CD4-positive, alpha-beta memory T cell (primary cell): ENCODE data around the gene TSHZ2. TPM values are rescaled to one million over a fixed set of nuclear protein-coding genes. Genes with fewer than 3 reads are reported as not detected.
A peak's percentile ranks its signal among the peaks of the same experiment; 100 is the strongest.

Experiments used
- CTCF ChIA-PET: fragments of 350-600 bp; sonication (Branson Sonifier 250); formaldehyde crosslinking; loops from one replicate; lab custom pipeline; 2021; ENCODE audit warnings: inconsistent platforms; ENCODE audit not compliant: partially characterized antibody; lab: Charles Lee
- POLR2A ChIA-PET: fragments of 350-600 bp; sonication (Branson Sonifier 250); formaldehyde crosslinking; loops from one replicate; lab custom pipeline; 2021; ENCODE audit not compliant: partially characterized antibody; lab: Charles Lee
- DNase-seq, 5 donors: peaks; one replicate each; pipeline versions ENCODE4 v3.0.0 to v3.0.0-alpha.2; 2020 to 2022; ENCODE audit warnings: mixed read lengths in 1 of 5
- H3K27ac ChIP-seq: one replicate; pipeline ENCODE4 v1.7.0; 2013; ENCODE audit warnings: low read depth, low read length
- H3K27me3 ChIP-seq: 2 replicates; pipeline ENCODE4 v1.7.0; 2013; ENCODE audit warnings: mild to moderate bottlenecking, low read length, moderate library complexity; ENCODE audit not compliant: insufficient read depth
- H3K36me3 ChIP-seq: 2 replicates; pipeline ENCODE4 v1.7.0; 2013; ENCODE audit warnings: mild to moderate bottlenecking, low read length, moderate library complexity; ENCODE audit not compliant: insufficient read depth
- H3K4me1 ChIP-seq: 2 replicates; pipeline ENCODE4 v1.7.0; 2013; ENCODE audit warnings: mild to moderate bottlenecking, low read length, moderate library complexity; ENCODE audit not compliant: insufficient read depth
- H3K4me3 ChIP-seq, 2 donors: one replicate each; pipeline ENCODE4 v1.7.0; 2013; ENCODE audit warnings: low read length in 2 of 2, mild to moderate bottlenecking in 1 of 2
- H3K9me3 ChIP-seq, 2 donors: one replicate each; pipeline ENCODE4 v1.7.0; 2013; ENCODE audit warnings: low read length in 2 of 2, control low read depth in 1 of 2; ENCODE audit not compliant: control insufficient read depth in 1 of 2
- H3K27ac Mint-ChIP-seq, 7 donors: one replicate each; pipeline ENCODE4 v1.8.0; 2020 to 2021; ENCODE audit warnings: mixed read lengths in 7 of 7, mild to moderate bottlenecking in 6 of 7, inconsistent platforms in 3 of 7, moderate library complexity in 3 of 7
- H3K27me3 Mint-ChIP-seq, 2 donors: one replicate each; pipeline ENCODE4 v1.8.0; 2020 to 2021; ENCODE audit warnings: mixed read lengths in 2 of 2
- H3K36me3 Mint-ChIP-seq, 2 donors: one replicate each; pipeline ENCODE4 v1.8.0; 2020 to 2021; ENCODE audit warnings: mixed read lengths in 2 of 2, inconsistent platforms in 1 of 2, mild to moderate bottlenecking in 1 of 2
- H3K4me1 Mint-ChIP-seq, 4 donors: one replicate each; pipeline ENCODE4 v1.8.0; 2020 to 2021; ENCODE audit warnings: mixed read lengths in 4 of 4, mild to moderate bottlenecking in 1 of 4
- H3K4me3 Mint-ChIP-seq, 8 donors: one replicate each; pipeline ENCODE4 v1.8.0; 2020 to 2021; ENCODE audit warnings: mixed read lengths in 8 of 8, mild to moderate bottlenecking in 7 of 8, moderate library complexity in 6 of 8, inconsistent platforms in 3 of 8
- H3K9me3 Mint-ChIP-seq, 8 donors: one replicate each; pipeline ENCODE4 v1.8.0; 2020 to 2021; ENCODE audit warnings: mixed read lengths in 8 of 8, mild to moderate bottlenecking in 5 of 8, inconsistent platforms in 3 of 8, moderate library complexity in 1 of 8
- intact Hi-C: fragments of 100-400 bp; cut with micrococcal nuclease; formaldehyde crosslinking; loops from one replicate; pipeline ENCODE4 v1.15.1; 2023
- polyA plus RNA-seq, 2 donors: library from polyadenylated mRNA; unstranded; fragments of 300-500 nt; fragmentation: Illumina TruSeq; gene quantifications; one replicate each; pipeline ENCODE4 v1.2.3, GENCODE V29; 2021
- total RNA-seq, 2 experiments: library from RNA; stranded (reverse); gene quantifications; one replicate each; pipeline ENCODE4 v1.2.3, GENCODE V29; 2021

The TSHZ2 gene
- total and polyA plus RNA-seq, 4 experiments from 2014 or later = 2.3 to 31.8 (median 17.1) TPM

DNA sequence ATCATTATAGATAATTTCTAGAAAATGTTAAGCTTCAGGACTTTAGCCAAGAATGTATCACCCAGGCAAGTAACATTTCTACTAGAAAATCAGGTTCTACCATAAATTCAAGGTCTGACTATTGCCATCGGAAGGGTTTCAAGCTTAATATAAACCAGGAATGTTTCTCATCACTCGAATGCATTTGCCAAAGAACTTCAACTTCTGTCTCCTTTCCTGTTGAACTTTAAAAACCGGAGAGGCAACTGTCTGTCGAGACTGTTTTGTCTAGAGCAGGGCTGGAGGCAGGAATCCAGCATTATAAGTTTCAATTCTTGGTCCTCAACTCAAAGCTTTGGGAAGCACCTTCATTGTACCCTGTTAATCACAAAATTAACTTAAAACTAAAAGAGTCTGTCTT, 356.8 kb downstream of the TSHZ2 start:
- no peaks in the 10 kb centered on the region for H3K9me3 ChIP-seq
- H3K27me3 ChIP-seq = no peaks in the 10 kb centered on the region
- no peaks in the 10 kb centered on the region for H3K36me3 ChIP-seq
- ChIA-PET CTCF (no interaction called here), POLR2A (no interaction called here)
- H3K4me3 ChIP-seq = no peak overlapping the region
- Mint-ChIP-seq H3K36me3 (peaks cover 0 to 4% of the 10 kb centered on the region in 2 donors), H3K27me3 (peaks cover 3 to 5% of the 10 kb centered on the region in 2 donors), H3K4me1 (peaks cover 0 to 3% (median 0%) of the 10 kb centered on the region in 4 donors), H3K9me3 (peaks cover 0 to 2% (median 0%) of the 10 kb centered on the region in 8 donors), H3K27ac (no peak overlapping the region), H3K4me3 (no peak overlapping the region)
- H3K27ac ChIP-seq = no peak overlapping the region
- DNase-seq = no peak
- H3K4me1 ChIP-seq = no peaks in the 10 kb centered on the region
- intact Hi-C loops = no loop called here

DNA sequence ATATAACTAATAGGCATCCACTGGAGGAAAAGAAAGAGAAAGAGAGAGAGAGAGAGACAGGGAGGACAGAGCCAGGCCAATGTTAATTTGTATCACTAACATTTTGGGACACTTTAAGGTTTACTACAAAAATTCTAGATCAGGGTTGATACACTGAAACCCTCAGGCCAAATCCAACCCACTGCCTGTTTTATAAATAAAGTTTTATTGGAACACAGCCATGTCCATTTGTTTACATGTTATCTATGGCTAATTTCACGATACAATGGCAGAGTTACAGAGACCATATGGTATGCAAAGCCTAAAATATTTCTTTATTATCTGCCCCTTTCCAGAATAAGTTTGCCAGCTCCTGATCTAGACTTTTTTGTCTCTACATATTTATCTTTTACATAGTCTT, 357.6 kb downstream of the TSHZ2 start:
- H3K36me3 Mint-ChIP-seq = peaks cover 0 to 4% of the 10 kb centered on the region in 2 donors
- H3K27me3 Mint-ChIP-seq = peaks cover 3 to 5% of the 10 kb centered on the region in 2 donors
- no peaks in the 10 kb centered on the region for H3K36me3 ChIP-seq
- ChIA-PET POLR2A (no interaction called here), CTCF (interaction anchor here (1.1 kb wide), 1 partner anchor 9 kb away, joined by 3 read pairs; no protein-coding TSS in a partner anchor)
- no peak overlapping the region for H3K4me3 Mint-ChIP-seq
- no peak overlapping the region for H3K4me3 ChIP-seq
- H3K9me3 Mint-ChIP-seq = peaks cover 0 to 2% (median 0%) of the 10 kb centered on the region in 8 donors
- H3K4me1 ChIP-seq = no peaks in the 10 kb centered on the region
- no peaks in the 10 kb centered on the region for H3K27me3 ChIP-seq
- H3K4me1 Mint-ChIP-seq = peaks cover 0 to 5% (median 0%) of the 10 kb centered on the region in 4 donors
- H3K27ac ChIP-seq = no peak overlapping the region
- intact Hi-C loops = no loop called here
- DNase-seq = no peak
- no peak overlapping the region for H3K27ac Mint-ChIP-seq
- no peaks in the 10 kb centered on the region for H3K9me3 ChIP-seq

DNA sequence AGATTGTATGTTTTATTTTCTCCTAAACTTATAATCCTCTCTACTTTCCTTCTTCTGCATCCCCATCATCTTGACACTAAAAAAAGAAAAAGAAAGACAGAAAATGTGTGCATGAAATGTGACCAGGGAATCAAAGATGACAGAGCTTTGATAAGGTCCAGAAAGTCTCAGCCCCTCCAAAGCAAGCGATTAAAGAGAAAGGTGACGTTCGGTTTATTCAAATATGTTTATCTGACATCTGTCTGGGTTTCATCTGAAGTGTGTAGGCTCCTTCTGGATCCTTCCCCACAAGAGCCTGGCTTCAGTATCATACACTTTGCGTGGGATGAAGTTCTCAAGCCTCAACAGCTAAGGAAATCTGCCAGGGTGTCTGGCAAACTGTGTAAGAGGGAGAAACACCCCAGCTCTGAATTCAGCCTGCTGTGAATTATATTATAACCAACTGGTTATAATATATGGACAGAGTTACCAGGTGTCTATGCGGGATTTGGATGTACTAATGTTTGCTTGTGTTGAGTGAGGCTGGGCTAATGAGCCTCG, 358.5 kb downstream of the TSHZ2 start:
- Histone ChIP-seq H3K9me3 (no peaks in the 10 kb centered on the region), H3K4me1 (no peaks in the 10 kb centered on the region), H3K27me3 (no peaks in the 10 kb centered on the region), H3K4me3 (no peak overlapping the region), H3K27ac (no peak overlapping the region), H3K36me3 (no peaks in the 10 kb centered on the region)
- CTCF ChIA-PET = interaction anchor here (1.1 kb wide), 1 partner anchor 8 kb away, joined by 3 read pairs; no protein-coding TSS in a partner anchor
- intact Hi-C loops = no loop called here
- no peak for DNase-seq
- Mint-ChIP-seq H3K27me3 (peaks cover 3% of the 10 kb centered on the region in 2 donors), H3K4me1 (peaks cover 0 to 5% (median 0%) of the 10 kb centered on the region in 4 donors), H3K27ac (no peak overlapping the region), H3K36me3 (peaks cover 0 to 4% of the 10 kb centered on the region in 2 donors), H3K4me3 (no peak overlapping the region), H3K9me3 (peaks cover 0 to 2% (median 0%) of the 10 kb centered on the region in 8 donors)
- POLR2A ChIA-PET = no interaction called here

DNA sequence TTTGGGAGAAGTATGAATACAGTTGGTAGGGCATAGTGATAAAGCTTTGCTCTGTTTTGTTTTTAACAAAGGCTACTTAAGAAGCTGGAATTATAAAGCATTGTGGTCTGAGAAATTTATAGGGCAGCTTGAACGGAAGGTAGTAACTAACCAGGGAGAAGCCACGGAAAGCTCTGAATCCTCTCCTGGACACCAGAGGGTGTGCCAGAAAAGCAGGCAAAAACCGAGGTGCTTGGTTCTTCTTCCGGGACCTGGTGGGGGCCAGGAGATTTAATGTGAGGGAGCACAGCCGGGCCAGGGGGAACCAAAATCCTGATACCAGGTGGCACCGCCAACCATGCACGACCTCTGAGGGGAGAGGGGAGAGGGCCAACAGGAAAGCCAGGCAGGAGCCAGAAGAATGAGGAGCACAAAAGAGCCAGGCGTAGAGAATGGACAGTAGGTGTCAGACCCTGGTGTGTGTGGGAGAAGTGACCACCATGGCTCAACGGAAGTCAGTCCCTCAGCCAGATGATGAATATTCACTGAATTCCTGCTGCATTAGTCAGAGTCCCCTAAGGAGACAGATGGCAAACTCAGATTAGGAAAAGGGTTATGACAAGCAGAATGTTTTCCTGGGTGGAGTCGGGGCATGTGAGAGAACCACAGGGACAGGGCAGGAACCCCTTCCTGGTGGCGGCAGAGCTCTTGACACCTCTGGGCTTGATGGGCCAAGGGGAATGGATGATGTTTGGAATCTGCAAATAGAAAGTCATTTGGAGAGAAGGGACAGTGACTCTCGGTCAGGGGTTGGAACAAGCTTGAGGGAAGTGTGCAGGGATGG, 359.2 kb downstream of the TSHZ2 start:
- Mint-ChIP-seq H3K36me3 (peaks cover 0 to 4% of the 10 kb centered on the region in 2 donors), H3K27ac (no peak overlapping the region), H3K4me1 (peaks cover 0 to 5% (median 0%) of the 10 kb centered on the region in 4 donors), H3K27me3 (peaks cover 3% of the 10 kb centered on the region in 2 donors), H3K4me3 (no peak overlapping the region), H3K9me3 (peaks cover 0 to 2% (median 0%) of the 10 kb centered on the region in 8 donors)
- ChIA-PET CTCF (interaction anchor here (1.1 kb wide), 1 partner anchor 8 kb away, joined by 3 read pairs; no protein-coding TSS in a partner anchor), POLR2A (no interaction called here)
- Histone ChIP-seq H3K36me3 (no peaks in the 10 kb centered on the region), H3K4me3 (no peak overlapping the region), H3K9me3 (no peaks in the 10 kb centered on the region), H3K27me3 (no peaks in the 10 kb centered on the region), H3K4me1 (no peaks in the 10 kb centered on the region), H3K27ac (no peak overlapping the region)
- DNase-seq = no peak
- intact Hi-C loops = no loop called here

DNA sequence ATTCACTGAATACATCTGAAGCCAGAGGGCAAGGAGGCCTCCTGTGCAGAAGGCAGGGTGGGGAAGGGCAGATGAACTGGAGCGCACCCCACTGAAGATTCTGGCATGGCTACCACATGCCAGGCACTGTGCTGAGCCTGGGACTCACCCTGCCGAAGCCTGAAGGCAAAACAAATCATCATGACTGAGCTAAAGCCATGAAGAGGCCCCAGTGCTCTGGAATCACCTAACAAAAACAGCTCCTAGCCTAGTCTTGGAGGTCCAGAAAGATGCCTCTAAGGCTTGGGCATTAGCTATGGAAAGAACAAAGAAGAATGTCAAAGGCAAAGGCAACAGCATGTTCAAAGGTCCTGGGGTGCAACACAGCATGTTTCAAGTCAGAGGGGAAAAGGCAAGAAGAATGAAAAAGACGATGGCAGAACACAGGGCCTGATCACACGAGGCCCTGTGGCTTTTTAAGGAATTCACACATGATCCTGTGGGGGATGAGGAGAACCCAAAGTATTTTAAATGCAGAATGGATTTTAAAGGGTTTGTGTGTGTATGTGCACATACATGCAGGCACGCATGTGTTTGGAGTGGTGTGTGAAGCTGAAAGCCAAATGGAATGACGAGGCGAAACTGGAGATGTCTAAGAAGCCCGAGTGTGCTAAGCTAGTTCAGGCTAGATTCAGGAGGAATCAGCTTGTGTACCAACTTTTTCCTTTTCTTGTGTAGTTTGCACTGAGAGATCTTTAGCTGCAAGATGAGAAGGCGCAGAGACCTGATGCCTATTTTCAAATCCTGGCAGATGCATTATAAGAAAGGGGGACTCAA, 360.1 kb downstream of the TSHZ2 start:
- intact Hi-C loops = no loop called here
- peaks cover 0 to 5% (median 0%) of the 10 kb centered on the region in 4 donors for H3K4me1 Mint-ChIP-seq
- Histone ChIP-seq H3K27me3 (no peaks in the 10 kb centered on the region), H3K4me3 (no peak overlapping the region), H3K9me3 (no peaks in the 10 kb centered on the region), H3K36me3 (no peaks in the 10 kb centered on the region), H3K4me1 (no peaks in the 10 kb centered on the region), H3K27ac (no peak overlapping the region)
- CTCF ChIA-PET = no interaction called here
- peaks cover 3% of the 10 kb centered on the region in 2 donors for H3K27me3 Mint-ChIP-seq
- peaks cover 0 to 2% (median 0%) of the 10 kb centered on the region in 8 donors for H3K9me3 Mint-ChIP-seq
- no peak for DNase-seq
- peak overlapping the region in 1 of 7 donors; percentile 38 for H3K27ac Mint-ChIP-seq
- no peak overlapping the region for H3K4me3 Mint-ChIP-seq
- POLR2A ChIA-PET = no interaction called here
- peaks cover 0 to 4% of the 10 kb centered on the region in 2 donors for H3K36me3 Mint-ChIP-seq

DNA sequence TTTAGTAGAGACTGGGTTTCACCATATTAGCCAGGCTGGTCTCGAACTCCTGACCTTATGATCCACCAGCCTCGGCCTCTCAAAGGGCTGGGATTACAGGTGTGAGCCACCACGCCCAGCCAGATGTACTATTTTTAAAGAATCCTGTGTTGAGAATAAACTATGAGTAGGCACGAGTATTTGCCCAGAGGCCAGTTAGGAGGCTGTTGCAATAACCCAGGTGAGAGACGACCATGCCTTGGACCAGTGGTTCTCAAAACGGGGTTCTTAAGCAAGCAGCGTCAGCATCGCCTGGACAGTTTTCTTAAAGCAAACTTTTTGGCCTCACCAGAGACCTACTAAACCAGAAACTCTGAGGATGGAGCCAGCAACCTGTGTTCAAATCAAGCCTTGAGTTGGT, 362.7 kb downstream of the TSHZ2 start:
- Mint-ChIP-seq H3K4me1 (peaks cover 0 to 3% (median 0%) of the 10 kb centered on the region in 4 donors), H3K27ac (no peak overlapping the region), H3K27me3 (peaks cover 0 to 3% of the 10 kb centered on the region in 2 donors), H3K9me3 (peaks cover 0 to 2% (median 0%) of the 10 kb centered on the region in 8 donors), H3K36me3 (no peaks in the 10 kb centered on the region), H3K4me3 (no peak overlapping the region)
- Histone ChIP-seq H3K27me3 (no peaks in the 10 kb centered on the region), H3K4me3 (no peak overlapping the region), H3K4me1 (no peaks in the 10 kb centered on the region), H3K36me3 (no peaks in the 10 kb centered on the region), H3K27ac (no peak overlapping the region), H3K9me3 (no peaks in the 10 kb centered on the region)
- CTCF ChIA-PET = no interaction called here
- POLR2A ChIA-PET = no interaction called here
- intact Hi-C loops = no loop called here
- DNase-seq = no peak

DNA sequence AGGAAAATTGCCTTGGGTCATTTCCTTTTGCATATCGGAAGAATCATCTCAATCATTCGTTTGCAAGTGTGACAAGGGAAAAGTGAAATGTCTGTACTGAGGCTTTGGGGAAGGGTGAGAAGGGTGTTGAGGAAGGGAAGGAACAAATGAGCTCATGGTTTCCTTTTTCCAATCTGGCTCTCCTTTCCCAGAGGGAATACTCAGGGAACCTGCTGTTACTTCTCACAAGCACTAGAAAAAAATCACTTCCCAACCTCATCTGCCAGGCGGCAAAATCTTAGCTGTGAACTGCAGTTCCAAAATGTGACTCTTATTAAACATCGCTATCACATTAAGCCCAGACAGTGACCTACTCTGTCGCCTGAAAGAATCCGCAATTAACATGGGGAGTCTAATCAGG, 363.4 kb downstream of the TSHZ2 start:
- no peak for DNase-seq
- Mint-ChIP-seq H3K4me3 (no peak overlapping the region), H3K36me3 (no peaks in the 10 kb centered on the region), H3K27ac (no peak overlapping the region), H3K9me3 (peaks cover 0 to 2% (median 0%) of the 10 kb centered on the region in 8 donors), H3K27me3 (peaks cover 0 to 3% of the 10 kb centered on the region in 2 donors), H3K4me1 (peaks cover 0 to 3% (median 0%) of the 10 kb centered on the region in 4 donors)
- Histone ChIP-seq H3K27me3 (no peaks in the 10 kb centered on the region), H3K27ac (no peak overlapping the region), H3K36me3 (no peaks in the 10 kb centered on the region), H3K4me1 (no peaks in the 10 kb centered on the region), H3K4me3 (no peak overlapping the region), H3K9me3 (no peaks in the 10 kb centered on the region)
- POLR2A ChIA-PET = no interaction called here
- CTCF ChIA-PET = no interaction called here
- intact Hi-C loops = no loop called here
